KMS-11 (cell line): ENCODE data around the gene FOXF1.

Experiments used
- H2AFZ ChIP-seq: fragments of 200-600 bp; sonication (generic); 2 replicates; pipeline ENCODE4 v1.6.1; 2016; ENCODE audit warnings: antibody characterized with exemption, mixed run types, low read depth
- H3K27ac ChIP-seq: fragments of 200-600 bp; sonication (generic); 2 replicates; pipeline ENCODE4 v1.6.1; 2016; ENCODE audit warnings: mild to moderate bottlenecking, mixed run types
- H3K27me3 ChIP-seq: fragments of 200-600 bp; sonication (generic); 2 replicates; pipeline ENCODE4 v1.6.1; 2017; ENCODE audit warnings: mild to moderate bottlenecking, low read depth, mixed run types, moderate library complexity; ENCODE audit not compliant: insufficient read depth
- H3K36me3 ChIP-seq: fragments of 200-600 bp; sonication (generic); 2 replicates; pipeline ENCODE4 v1.6.1; 2017; ENCODE audit warnings: mild to moderate bottlenecking, mixed run types; ENCODE audit not compliant: insufficient read depth
- H3K4me1 ChIP-seq: fragments of 200-600 bp; sonication (generic); 2 replicates; pipeline ENCODE4 v1.6.1; 2016; ENCODE audit warnings: mild to moderate bottlenecking, low read depth, mixed run types; ENCODE audit not compliant: poor library complexity, severe bottlenecking
- H3K4me2 ChIP-seq: fragments of 200-600 bp; sonication (generic); 2 replicates; pipeline ENCODE4 v1.7.0; 2016; ENCODE audit warnings: mild to moderate bottlenecking, mixed run types
- H3K4me3 ChIP-seq: fragments of 200-600 bp; sonication (generic); IDR thresholded peaks from 2 replicates; pipeline ENCODE4 v1.6.1; 2017; ENCODE audit warnings: low read depth, low read length, mixed read lengths; ENCODE audit not compliant: insufficient read depth
- H3K79me2 ChIP-seq: fragments of 200-600 bp; sonication (generic); 2 replicates; pipeline ENCODE4 v1.6.1; 2016; ENCODE audit warnings: low read depth, mixed run types; ENCODE audit not compliant: insufficient read depth
- H3K9ac ChIP-seq: fragments of 200-600 bp; sonication (generic); 2 replicates; pipeline ENCODE4 v1.6.1; 2016; ENCODE audit warnings: mild to moderate bottlenecking, mixed run types
- H4K20me1 ChIP-seq: fragments of 200-600 bp; sonication (generic); 2 replicates; pipeline ENCODE4 v1.6.1; 2016; ENCODE audit warnings: mild to moderate bottlenecking, mixed run types; ENCODE audit not compliant: insufficient read depth
- TF ChIP-seq, protein P1 (sequence below): fragments of 200-600 bp; sonication (generic); conservative IDR thresholded peaks from 2 replicates; pipeline ENCODE4 v1.6.1; 2017; ENCODE audit warnings: low read depth, mild to moderate bottlenecking, antibody characterized with exemption, low read length, moderate library complexity, mixed read lengths

Gene FOXF1

DNA sequence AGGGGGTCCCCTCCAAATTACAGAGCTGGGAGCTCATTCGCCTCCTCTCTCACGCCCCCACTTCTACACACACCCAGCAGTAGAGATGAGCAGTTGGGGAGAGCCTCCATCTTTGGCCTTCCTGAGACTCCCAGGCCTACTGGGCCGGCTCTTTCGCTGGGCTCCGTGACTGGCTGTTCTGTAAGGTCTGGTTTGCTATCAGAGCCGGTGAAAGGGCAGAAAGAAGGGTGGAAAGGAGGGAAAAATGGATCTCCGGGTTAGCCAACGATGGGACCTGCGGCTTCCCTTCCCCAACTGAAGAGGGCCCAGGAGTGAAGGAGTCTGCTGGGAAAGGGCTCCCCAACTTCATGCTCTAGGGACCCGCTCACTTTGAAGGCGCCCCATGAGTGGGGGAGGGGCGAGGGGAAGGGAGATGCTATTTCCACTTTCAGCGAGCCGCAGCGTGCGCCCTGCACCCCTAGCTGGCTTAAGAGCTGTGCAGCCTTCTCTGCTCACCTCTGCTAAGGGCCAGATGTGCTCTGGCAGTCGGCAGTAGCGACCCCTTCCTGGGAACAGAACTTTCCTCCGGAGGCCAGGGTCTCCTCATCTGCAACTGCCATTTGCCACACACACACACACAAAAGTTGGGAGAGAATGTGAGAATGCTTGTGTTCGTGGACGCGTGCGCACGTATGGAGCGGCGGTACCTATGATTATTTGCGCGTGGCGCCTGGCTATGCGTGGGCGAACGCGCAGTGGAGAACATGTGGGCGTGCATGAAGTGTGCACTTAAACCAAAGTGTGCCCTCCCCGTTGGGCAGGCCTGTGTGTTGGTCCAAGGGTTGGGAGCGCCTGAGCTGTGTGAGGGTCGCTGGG is 2.9 kb upstream of the FOXF1 start:
- TF ChIP-seq, protein P1, sequence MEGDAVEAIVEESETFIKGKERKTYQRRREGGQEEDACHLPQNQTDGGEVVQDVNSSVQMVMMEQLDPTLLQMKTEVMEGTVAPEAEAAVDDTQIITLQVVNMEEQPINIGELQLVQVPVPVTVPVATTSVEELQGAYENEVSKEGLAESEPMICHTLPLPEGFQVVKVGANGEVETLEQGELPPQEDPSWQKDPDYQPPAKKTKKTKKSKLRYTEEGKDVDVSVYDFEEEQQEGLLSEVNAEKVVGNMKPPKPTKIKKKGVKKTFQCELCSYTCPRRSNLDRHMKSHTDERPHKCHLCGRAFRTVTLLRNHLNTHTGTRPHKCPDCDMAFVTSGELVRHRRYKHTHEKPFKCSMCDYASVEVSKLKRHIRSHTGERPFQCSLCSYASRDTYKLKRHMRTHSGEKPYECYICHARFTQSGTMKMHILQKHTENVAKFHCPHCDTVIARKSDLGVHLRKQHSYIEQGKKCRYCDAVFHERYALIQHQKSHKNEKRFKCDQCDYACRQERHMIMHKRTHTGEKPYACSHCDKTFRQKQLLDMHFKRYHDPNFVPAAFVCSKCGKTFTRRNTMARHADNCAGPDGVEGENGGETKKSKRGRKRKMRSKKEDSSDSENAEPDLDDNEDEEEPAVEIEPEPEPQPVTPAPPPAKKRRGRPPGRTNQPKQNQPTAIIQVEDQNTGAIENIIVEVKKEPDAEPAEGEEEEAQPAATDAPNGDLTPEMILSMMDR, result no peak
- Histone ChIP-seq H3K79me2 (no peaks in the 10 kb centered on the region), H3K4me3 (no peak overlapping the region), H3K4me1 (no peaks in the 10 kb centered on the region), H3K36me3 (no peaks in the 10 kb centered on the region), H3K9ac (no peak overlapping the region), H3K27ac (no peak overlapping the region), H3K4me2 (no peak overlapping the region), H2AFZ (no peak overlapping the region), H3K27me3 (peaks cover 62% of the 10 kb centered on the region), H4K20me1 (no peaks in the 10 kb centered on the region)

DNA sequence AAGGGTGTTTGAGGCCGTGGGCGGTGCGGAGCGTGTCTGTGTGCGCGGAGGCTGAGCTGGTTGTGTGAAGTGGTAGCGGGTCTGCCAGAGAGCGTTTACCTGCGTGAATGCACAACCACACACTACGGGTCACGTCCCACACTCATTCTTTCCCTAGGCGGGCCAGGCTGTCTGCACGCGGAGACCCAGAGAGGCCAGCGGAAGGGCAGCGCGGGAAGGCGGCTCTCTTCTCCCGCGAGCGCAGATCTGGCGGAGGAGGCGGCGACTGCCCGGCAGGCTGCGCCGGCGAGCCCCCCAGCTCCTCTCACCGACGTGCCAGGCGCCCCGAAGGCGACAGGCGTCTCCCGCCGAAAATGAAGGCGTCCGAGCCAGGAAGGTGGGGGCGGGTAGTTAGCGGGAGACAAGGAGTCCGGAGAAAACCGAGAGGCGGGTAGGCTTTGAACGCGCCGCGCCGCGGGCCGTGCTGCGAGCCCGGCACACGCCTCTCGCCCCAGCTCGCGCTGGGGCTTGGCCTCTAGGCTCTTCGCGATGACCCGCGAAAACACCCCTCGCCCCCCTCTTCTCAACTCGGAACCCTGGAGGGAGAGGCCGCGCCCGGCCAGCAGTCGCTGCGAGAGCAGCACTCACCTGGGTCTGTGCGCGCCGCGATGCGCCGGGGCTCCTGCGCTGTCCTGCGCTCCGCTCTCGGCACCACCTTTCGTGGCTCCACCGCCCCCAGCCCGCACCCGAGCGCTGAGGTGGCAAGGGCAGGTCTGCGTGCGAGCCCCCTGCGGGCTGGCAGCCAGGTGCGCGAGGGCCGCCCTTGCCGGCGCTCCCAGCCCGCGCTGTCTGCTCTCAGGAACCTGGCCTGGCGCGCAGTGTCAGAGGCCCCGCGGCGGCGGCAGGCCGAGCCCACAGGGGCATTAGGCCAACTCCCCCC is 2.0 kb upstream of the FOXF1 start:
- Histone ChIP-seq H4K20me1 (no peaks in the 10 kb centered on the region), H3K9ac (no peak overlapping the region), H3K4me1 (no peaks in the 10 kb centered on the region), H3K4me2 (no peak overlapping the region), H3K4me3 (no peak overlapping the region), H3K36me3 (no peaks in the 10 kb centered on the region), H2AFZ (no peak overlapping the region), H3K27ac (no peak overlapping the region), H3K27me3 (peaks cover 54% of the 10 kb centered on the region), H3K79me2 (no peaks in the 10 kb centered on the region)
- TF ChIP-seq, protein P1, result no peak

DNA sequence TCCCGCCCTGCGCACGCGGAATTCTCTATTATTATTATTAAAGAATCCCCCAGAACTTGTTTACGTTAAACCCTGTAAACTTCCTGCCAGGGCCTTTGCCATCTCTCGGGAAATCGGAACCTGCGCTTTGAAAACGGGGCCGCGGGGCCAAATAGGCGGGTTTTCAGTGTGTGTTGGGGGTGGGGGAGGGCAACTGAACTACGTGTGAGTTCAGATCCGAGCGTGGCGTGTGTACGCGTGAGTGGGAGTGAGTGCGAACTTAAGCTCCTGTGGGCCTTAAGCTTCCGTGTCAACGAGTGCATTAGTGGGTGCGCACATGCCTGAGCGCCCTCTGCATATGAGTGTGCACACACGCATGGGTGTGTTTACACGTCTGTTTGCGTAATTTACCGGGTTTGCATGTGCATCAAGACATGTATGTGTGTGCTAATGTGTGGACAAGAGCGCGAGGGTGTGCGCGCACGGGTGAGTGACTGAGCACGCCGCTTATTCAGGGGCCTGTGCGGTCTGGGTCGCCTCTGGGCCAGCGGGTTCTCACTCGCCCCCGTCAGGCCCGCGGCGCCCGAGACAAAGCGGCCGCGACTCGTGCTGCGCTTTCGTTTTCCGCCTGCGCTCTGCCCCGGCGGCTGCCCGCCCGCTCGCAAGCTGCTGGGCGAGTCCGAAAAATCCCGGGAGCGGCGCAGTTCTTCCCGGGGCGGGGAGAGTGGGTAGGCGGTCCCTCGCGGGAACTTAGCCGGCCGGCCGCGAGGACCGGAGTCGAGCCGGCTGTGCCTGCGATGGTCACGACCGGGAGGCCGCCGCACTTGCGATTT is 1.2 kb upstream of the FOXF1 start:
- TF ChIP-seq, protein P1, result no peak
- Histone ChIP-seq H3K79me2 (no peaks in the 10 kb centered on the region), H3K36me3 (no peaks in the 10 kb centered on the region), H3K4me3 (no peak overlapping the region), H3K4me2 (no peak overlapping the region), H3K9ac (no peak overlapping the region), H3K27ac (no peak overlapping the region), H4K20me1 (no peaks in the 10 kb centered on the region), H2AFZ (no peak overlapping the region), H3K4me1 (no peaks in the 10 kb centered on the region), H3K27me3 (peaks cover 53% of the 10 kb centered on the region)

GRCh38 chr16:86509759-86510464 is 415 bp upstream of the FOXF1 start:
- Histone ChIP-seq H3K27me3 (peaks cover 52% of the 10 kb centered on the region), H3K9ac (no peak overlapping the region)

More at GRCh38 chr16:86509759-86510464, 415 bp upstream of the FOXF1 start:
- H3K4me2 ChIP-seq, result no peak overlapping the region
- H3K79me2 ChIP-seq, result no peaks in the 10 kb centered on the region
- H3K36me3 ChIP-seq, result no peaks in the 10 kb centered on the region
- no peak overlapping the region for H3K4me3 ChIP-seq
- H3K27ac ChIP-seq, result no peak overlapping the region
- no peaks in the 10 kb centered on the region for H3K4me1 ChIP-seq
- H4K20me1 ChIP-seq, result no peaks in the 10 kb centered on the region
- TF ChIP-seq, protein P1, result no peak
- H2AFZ ChIP-seq, result no peak overlapping the region
